ENCODE measurements around the gene POLR3A.

Gene POLR3A

GRCh38 chr10:77921395-77921794 is 107.9 kb downstream of the POLR3A start:
- Mint-ChIP-seq H3K27me3 (peaks cover 17% of the 10 kb centered on the region), H3K36me3 (ENCODE audit: insufficient read depth) (peaks cover 1% of the 10 kb centered on the region), H3K4me3 (no peak overlapping the region), H3K27ac (ENCODE audit: low read depth) (peak overlapping the region; percentile 52), H3K4me1 (peaks cover 30% of the 10 kb centered on the region), H3K9me3 (no peaks in the 10 kb centered on the region)
- ATAC-seq (replicated peaks; ENCODE audit: extremely low read depth, poor library complexity, severe bottlenecking) (no peak), DNase-seq (ENCODE audit: low spot score in 2 of 2) (no peak)

- H3K4me1 Mint-ChIP-seq, result peaks cover 29% of the 10 kb centered on the region
- peaks cover 1% of the 10 kb centered on the region for H3K36me3 Mint-ChIP-seq (ENCODE audit: insufficient read depth)
- ATAC-seq (replicated peaks; ENCODE audit: extremely low read depth, poor library complexity, severe bottlenecking) (no peak), DNase-seq (ENCODE audit: low spot score in 2 of 2) (no peak)
- H3K4me3 Mint-ChIP-seq, result no peak overlapping the region
- peak overlapping the region; percentile 52 for H3K27ac Mint-ChIP-seq (ENCODE audit: low read depth)
- H3K9me3 Mint-ChIP-seq, result no peaks in the 10 kb centered on the region
- H3K27me3 Mint-ChIP-seq, result peaks cover 15% of the 10 kb centered on the region
Observed at GRCh38 chr10:77920495-77920894, 108.8 kb downstream of the POLR3A start.

DNA sequence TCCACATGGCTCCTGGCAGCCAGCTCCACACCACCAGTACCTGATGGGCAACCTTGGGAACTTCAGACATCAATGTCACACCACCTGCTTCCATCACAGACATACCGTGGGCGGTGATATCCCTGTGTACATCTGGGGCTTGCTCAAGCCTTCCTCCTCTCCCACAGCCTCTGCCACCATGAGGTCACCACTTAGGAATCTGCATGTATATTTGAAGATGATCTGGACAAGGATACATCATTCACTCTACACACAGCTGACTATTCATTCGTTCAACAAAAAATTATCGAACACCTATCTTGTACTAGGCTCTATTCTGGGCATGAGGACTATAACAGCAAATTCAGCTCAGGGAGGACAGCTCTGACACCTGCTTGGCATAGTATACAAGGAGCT is 109.6 kb downstream of the POLR3A start:
- peaks cover 1% of the 10 kb centered on the region for H3K36me3 Mint-ChIP-seq (ENCODE audit: insufficient read depth)
- no peaks in the 10 kb centered on the region for H3K9me3 Mint-ChIP-seq
- no peak for DNase-seq (ENCODE audit: low spot score in 2 of 2)
- no peak overlapping the region for H3K4me3 Mint-ChIP-seq
- no peak overlapping the region for H3K27ac Mint-ChIP-seq (ENCODE audit: low read depth)
- no peak for ATAC-seq (replicated peaks; ENCODE audit: extremely low read depth, poor library complexity, severe bottlenecking)
- H3K27me3 Mint-ChIP-seq, result peaks cover 7% of the 10 kb centered on the region
- peaks cover 25% of the 10 kb centered on the region for H3K4me1 Mint-ChIP-seq
